Fibroblast of the aortic adventitia (primary cell): ENCODE measurements around the gene ASS1. TPM values are rescaled to one million over a fixed set of nuclear protein-coding genes. Genes with fewer than 3 reads are reported as not detected.

ENCODE experiments used
- DNase-seq: peaks from one replicate; pipeline ENCODE4 v3.0.0-alpha.2; 2010; ENCODE audit warnings: low read depth
- H3K4me3 ChIP-seq: 2 replicates; pipeline ENCODE4 v1.5.1; 2011; ENCODE audit warnings: low read depth, mild to moderate bottlenecking, control low read depth, low read length, moderate library complexity
- total RNA-seq: library from RNA; depleted of rRNA; stranded (reverse); fragments of >200 nt; gene quantifications from 2 replicates; pipeline ENCODE4 v1.2.3, GENCODE V29; 2012; ENCODE audit warnings: low replicate concordance
- TF ChIP-seq, protein P1 (sequence below): IDR thresholded peaks from 2 replicates; pipeline ENCODE4 v1.5.1; 2011; ENCODE audit warnings: mild to moderate bottlenecking, low read length, control low read depth, inconsistent platforms; ENCODE audit not compliant: insufficient read depth

Gene ASS1
- total RNA-seq, 1 donor = 73.1 TPM

DNA sequence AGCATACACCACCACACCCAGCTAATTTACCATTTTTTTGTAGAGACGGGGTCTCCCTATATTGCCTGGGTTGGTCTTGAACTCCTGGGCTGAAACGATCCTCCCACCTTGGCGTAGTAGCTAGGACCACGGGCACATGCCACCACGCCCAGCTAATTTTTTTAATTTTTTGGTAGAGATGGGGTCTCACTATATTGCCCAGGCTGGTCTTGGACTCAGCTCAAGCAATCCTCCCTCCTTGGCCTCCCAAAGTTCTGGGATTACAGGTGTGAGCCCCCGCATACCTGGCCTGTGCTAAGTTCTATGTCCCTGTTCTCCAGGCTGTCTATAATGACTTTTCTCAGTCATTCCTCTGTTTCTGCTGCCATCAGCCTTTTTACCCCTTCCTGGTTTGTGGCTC, 41.3 kb downstream of the ASS1 start:
- H3K4me3 ChIP-seq = no peak overlapping the region
- TF ChIP-seq, protein P1, sequence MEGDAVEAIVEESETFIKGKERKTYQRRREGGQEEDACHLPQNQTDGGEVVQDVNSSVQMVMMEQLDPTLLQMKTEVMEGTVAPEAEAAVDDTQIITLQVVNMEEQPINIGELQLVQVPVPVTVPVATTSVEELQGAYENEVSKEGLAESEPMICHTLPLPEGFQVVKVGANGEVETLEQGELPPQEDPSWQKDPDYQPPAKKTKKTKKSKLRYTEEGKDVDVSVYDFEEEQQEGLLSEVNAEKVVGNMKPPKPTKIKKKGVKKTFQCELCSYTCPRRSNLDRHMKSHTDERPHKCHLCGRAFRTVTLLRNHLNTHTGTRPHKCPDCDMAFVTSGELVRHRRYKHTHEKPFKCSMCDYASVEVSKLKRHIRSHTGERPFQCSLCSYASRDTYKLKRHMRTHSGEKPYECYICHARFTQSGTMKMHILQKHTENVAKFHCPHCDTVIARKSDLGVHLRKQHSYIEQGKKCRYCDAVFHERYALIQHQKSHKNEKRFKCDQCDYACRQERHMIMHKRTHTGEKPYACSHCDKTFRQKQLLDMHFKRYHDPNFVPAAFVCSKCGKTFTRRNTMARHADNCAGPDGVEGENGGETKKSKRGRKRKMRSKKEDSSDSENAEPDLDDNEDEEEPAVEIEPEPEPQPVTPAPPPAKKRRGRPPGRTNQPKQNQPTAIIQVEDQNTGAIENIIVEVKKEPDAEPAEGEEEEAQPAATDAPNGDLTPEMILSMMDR = no peak
- DNase-seq = no peak

DNA sequence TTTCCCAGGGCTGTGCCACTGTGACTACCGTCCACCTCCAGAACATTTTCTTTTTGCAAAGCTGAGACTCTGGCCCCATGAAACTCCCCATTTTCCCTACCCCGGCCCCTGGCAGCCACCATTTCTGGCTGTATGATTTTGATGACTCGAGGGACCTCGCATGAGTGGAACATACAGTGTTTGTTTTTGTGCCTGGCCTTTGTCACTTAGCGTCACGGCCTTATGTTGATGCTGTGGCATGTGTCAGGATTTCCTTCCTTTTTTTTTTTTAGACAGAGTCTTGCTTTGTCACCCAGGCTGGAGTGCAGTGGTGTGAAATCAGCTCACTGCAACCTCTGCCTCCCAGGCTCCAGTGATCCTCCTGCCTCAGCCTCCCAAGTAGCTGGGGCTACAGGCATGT, 42.7 kb downstream of the ASS1 start:
- no peak overlapping the region for H3K4me3 ChIP-seq
- TF ChIP-seq, protein P1 = no peak
- DNase-seq = no peak

DNA sequence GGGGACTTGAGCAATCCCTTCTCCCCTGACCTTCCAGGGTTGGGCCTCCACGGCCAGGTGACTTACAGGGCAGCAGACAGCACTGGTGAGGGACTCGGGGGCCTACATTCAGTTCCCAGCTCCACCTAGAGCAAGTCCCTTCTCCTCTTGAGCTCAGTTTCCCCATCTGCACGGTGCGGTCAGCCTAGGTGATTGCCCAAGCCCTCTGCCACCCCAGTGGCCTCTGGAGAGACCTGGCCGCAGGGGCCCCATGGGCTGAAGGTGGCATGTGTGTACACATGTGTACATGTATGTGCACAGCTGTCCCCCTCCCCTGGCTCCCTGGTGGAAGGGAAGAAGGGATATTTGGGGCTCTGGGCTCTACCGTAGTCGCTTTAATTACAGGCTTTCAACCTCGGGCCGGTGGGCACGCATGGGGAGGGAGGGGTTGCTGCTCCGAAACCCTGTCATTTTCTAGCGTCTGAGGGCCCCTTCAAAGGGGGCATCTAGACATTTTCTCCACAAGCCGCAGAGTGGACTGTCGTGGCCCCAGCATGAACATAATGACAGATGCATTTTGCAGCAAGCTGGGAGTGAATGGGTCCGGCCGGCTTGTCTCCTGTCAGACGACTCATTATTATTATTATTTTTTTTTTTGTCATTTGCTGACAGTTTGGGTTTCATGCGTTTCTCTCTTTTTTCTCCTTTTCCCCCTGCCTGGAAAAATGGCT, 44.0 kb downstream of the ASS1 start:
- H3K4me3 ChIP-seq = no peak overlapping the region
- TF ChIP-seq, protein P1 = no peak
- no peak for DNase-seq

DNA sequence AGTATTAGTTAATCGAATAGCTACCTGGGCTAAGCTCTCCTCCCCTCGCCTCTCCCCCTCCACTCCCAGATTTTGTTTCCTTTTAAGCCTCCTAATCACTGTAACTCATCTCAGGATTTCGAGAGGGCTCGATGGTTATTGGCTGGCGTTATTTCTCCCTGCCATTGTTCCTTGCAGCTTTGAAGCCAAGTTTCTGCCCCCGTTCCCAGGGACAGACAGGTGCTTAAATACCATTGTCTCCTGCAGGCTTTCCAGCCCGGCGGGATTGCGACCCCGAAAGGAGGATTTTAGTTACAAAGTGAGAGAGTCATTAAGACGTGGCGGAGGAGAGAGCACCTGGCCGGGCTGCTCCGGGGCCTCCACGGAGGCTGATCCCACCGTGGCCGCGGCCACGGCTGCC, 46.2 kb downstream of the ASS1 start:
- no peak overlapping the region for H3K4me3 ChIP-seq
- DNase-seq = no peak
- TF ChIP-seq, protein P1 = no peak

DNA sequence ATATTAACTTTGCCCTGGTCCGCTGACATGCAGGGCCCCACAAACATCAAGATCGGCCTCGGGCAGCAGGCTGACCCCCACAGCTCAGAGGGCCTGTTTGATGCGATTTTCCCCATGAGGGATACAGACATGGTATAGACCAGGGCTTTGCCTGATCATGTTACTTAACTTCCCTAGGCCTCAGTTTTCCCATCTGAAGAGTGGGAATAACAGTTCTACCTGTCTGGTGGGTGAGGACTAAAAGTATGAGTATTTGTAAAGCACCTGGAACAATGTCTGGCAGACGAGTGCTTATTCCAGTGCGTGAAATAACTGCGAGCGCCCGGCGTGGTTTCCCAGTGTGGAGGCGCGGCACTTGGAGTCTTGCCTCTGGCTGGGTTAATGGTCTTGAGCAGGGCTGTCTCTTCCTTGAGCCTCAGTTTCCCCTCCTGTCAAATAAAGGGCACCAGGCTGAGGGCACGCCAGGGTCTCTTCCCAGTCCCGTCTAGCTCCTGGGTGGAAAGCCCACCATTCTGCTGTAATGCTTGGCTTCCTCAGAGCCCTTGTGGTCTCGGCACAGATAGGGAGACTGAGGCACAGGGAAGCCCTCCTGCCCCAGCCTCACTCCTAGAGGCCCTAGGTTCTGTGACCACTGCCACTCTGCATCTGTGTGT, 47.2 kb downstream of the ASS1 start:
- no peak for DNase-seq
- TF ChIP-seq, protein P1 = no peak
- no peak overlapping the region for H3K4me3 ChIP-seq

DNA sequence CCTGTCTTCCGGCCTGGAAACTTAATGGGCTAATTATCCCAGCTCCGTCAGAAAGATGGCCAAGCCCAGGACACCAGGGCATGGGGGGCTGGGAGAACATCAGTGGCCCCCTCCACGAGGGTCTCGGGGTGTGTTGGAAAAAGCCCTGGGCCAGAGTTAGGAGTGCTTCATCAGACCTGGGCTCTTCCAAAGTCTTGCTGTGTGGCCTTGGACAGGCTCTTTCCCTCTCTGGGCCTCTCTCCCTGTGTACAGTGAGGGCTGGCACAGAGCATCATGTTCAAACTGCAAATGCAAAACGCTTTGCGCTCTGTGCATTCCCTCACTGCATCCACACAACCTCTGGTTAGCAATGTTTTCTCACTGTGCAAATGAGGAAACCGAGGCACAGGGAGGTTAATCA, 48.3 kb downstream of the ASS1 start:
- TF ChIP-seq, protein P1 = no peak
- no peak for DNase-seq
- no peak overlapping the region for H3K4me3 ChIP-seq
